ENCODE results near the gene HPDL.
A peak's percentile ranks its signal among the peaks of the same experiment; 100 is the strongest.
"Not testable (repeated sequence)": the region's sequence is repeated elsewhere in the genome, so short reads cannot be mapped to it uniquely, and the experiment has no call there.

Gene HPDL

DNA sequence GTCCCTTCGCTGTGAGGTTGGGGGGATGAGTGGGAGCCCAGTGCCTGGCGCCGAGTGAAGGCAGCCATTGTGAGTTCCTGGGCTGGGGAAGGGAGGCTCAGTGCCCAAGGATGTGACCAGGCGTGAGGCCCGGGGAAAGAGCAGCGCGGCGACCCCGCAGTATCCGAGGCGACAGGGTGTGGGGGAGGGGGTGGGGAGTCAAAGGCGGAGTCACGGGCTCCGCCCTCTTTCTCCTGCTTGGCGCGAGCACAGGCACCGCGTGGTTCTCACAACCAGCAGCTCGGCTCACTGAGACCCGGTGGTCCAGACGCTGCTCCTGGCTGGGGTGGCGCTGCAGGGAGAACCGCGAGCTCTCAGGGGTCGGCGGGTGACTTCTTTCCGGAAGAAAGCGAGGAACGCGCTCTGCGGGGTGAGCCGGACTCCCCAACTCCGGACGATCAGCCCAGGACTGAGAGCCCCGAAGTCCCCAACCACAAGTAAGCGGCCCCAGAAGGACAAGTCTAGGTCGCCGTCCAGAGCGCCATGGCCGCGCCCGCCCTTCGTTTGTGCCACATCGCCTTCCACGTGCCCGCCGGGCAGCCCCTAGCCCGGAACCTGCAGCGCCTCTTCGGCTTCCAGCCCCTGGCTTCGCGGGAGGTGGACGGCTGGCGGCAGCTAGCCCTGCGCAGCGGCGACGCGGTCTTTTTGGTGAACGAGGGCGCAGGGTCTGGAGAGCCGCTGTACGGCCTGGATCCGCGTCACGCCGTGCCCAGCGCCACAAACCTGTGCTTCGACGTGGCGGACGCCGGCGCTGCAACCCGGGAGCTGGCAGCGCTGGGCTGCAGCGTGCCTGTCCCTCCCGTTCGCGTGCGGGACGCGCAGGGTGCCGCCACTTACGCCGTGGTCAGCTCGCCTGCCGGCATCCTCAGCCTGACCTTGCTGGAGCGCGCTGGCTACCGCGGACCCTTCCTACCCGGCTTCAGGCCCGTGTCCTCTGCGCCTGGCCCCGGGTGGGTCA, at the start of gene HPDL:
Gene HPDL (plus strand): TSS at position 269 of the 997 bp plus-strand sequence. CDS start 254 bp downstream, at position 523.
- DNase-seq = peak; percentile 94

DNA sequence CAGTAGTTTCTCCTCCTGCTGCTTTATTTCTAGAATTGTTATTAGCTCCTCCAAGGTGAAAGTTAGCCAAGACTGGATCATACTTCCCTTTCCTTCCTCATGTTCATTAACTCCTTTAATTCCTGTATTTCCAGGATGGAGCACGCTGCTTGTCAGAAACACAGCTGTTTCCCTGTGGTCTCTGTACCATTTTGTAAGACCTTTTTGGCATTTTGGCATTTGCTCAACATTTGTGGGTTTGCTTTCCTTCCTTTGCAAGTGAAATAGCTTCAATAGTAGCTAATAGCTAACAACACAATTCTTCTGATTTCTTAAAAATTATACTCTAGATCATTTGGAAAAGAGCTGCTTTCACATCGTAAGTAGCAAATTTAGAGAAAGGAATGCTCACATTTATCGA, 44.3 kb upstream of the HPDL start:
- DNase-seq = no peak

DNA sequence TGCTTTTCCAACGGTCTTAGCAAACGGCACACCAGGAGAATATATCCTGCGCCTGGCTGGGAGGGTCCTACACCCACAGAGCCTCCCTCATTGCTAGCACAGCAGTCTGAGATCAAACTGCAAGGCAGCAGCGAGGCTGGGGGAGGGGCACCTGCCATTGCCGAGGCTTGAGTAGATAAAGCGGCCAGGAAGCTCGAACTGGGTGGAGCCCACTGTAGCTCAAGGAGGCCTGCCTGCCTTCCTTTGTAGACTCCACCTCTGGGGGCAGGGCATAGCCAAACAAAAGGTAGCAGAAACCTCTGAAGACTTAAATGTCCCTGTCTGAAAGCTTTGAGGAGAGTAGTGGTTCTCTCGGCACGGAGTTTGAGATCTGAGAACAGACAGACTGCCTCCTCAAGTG, 41.8 kb upstream of the HPDL start:
- DNase-seq = not testable (repeated sequence)

DNA sequence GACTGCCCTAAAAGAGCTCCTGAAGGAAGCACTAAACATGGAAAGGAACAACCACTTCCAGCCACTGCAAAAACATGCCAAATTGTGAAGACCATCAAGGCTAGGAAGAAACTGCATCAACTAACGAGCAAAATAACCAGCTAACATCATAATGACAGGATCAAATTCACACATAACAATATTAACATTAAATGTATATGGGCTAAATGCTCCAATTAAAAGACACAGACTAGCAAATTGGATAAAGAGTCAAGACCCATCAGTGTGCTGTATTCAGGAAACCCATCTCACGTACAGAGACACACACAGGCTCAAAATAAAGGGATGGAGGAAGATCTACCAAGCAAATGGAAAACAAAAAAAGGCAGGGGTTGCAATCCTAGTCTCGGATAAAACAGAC, 40.2 kb upstream of the HPDL start:
- DNase-seq = not testable (repeated sequence)

DNA sequence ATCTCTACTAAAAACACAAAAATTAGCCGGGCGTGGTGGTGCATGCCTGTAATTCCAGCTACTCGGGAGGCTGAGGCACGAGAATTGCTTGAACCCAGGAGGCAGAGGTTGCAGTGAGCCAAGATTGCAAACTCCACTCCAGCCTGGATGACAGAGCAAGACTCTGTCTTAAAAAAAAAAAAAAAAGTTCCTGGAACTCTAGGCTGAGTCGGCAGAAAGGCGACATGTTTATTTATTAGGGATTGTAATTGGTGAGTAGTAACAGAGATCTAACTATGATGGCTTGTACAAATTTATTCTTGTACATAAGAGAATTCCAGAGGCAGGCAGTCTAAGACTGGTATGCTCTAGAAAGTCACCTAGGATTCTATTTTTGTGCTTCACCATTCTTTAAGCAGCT, 35.7 kb upstream of the HPDL start:
- DNase-seq = not testable (repeated sequence)

DNA sequence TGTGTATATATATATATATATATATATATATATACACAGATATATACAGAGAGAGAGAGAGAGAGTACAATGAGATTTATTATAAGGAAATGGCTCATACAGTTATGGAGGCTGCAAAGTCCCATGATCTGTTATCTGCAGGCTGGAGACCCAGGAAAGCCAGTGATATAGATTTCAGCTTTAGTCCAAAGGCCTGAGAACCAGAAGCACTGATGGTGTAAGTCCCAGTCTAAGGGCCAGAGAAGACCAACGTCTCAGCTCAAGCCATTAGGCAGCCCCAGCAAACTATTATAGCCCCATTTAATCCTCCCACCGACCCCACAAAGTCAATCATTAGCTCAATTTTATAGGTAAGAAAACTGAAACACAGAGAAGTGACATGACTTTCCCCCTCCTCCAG, 35.0 kb upstream of the HPDL start:
- no peak for DNase-seq

DNA sequence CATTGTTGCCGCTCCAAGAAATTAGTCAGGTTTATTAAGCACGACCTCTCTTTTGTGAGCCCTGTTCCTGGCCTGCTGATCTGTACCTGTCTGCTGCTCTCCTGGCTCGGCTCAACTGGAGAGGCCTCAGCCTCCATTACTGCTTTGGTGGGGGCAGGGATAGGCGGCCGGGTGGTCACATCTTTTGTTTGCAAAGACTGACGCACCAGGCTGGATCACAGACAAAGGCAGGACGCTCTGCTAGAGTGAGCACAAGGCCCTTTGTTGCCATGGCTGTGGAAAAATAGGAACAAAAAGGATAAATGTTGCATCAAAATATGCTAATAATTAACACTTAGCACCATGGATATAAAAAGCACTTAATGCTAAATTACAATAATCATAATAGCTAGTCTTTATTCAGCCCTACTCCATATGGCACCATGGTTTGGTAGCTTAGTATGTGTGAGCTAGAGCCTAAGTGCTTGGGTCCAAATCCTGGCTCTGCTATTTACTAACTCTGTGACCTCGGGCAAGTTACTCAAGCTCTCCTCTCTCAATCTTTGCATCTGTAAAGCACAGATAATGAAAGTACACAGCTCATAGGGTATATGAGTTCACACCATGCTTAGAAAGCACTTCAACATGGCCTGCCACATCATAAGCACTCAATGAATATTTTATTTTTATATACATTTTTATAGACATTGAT, 28.9 kb upstream of the HPDL start:
- DNase-seq = peak; percentile 77

DNA sequence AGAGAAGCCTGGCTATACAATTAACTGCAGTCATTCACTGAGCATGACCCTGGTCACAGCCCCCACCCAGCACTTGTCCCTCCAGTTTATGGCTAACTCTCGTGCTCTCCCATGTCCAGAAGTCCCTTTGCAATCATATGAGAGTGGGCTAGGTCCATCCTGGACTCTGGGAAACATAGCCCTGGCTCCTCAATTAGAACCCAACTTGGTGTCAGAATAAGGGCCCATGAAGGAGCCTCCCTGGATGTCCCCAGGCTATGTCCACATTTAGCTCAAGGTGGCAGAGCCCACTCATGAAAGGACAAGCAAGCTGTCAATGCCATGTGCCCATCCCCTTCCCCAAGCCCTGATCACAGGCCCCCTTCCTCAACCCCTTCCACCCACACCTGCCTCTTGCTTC, 27.4 kb upstream of the HPDL start:
- no peak for DNase-seq

DNA sequence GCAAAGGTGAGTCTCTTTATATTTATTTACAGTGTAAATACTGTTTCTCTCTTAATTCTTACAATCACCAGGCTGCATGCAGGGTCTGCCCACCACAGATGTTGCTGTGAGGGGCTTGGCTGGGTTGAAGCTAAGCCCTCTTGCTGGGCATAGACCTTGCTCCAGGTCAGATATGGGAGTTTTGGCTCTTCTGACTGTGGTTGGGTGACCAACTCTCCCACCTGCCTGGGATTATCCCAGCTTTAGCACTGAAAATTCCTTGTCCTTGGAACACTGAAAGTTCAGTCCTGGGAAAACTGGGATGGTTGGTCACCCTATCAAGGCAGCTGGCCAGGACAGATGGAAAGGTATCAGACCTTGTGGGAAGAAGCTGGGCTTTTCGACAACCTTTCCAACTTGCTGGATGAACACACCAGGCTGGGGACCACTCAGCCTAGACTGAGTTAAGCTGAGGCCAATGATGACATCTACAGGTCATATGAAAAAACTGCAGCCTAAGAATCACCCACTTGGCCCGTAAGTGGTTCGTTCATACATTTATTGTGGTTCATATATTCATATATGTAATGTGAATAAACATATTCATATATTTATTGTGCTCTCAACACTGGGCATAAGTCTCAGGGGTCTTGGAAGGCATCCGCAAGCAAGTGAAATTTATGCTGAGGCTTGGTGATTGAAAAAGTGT, 26.6 kb upstream of the HPDL start:
- peak; percentile 90 for DNase-seq

DNA sequence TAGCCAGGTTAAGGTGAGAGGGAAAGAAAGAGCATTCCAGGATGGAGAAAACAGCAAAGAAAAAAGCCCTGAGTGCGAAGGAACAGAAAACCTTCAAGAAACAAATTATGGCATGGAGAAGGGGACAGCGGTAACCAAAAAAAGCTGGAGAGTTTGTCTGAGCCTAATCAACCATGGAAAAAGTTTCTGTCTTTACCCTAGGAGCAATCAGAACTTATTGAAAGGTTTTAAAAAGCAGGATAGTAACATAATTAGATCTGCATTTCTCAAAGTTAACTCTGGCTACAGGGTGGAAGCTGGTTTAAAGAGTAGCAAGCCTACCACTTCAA, 26.1 kb upstream of the HPDL start:
- DNase-seq = no peak

DNA sequence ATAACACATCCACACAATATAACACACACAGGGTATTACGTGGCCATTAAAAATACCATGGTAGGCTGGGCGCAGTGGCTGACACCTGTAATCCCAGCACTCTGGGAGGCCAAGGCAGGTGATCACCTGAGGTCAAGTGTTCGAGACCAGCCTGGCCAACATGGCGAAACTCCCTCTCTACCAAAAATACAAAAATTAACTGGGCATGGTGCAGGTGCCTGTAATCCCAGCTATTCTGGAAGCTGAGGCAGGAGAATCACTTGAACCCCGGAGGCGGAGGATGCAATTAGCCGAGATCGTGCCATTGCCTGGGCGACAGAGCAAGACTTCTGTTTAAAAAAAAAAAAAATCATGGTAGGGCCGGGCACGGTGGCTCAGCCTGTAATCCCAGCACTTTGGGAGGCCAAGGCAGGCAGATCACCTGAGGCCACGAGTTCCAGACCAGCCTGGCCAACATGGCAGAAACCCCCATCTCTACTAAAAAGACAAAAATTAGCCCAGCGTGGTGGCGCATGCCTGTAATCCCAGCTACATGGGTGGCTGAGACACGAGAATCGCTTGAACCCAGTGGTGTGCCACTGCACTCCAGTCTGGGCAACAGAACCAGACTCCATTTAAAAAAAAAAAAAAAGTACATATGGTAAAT, 24.1 kb upstream of the HPDL start:
- DNase-seq = no peak

DNA sequence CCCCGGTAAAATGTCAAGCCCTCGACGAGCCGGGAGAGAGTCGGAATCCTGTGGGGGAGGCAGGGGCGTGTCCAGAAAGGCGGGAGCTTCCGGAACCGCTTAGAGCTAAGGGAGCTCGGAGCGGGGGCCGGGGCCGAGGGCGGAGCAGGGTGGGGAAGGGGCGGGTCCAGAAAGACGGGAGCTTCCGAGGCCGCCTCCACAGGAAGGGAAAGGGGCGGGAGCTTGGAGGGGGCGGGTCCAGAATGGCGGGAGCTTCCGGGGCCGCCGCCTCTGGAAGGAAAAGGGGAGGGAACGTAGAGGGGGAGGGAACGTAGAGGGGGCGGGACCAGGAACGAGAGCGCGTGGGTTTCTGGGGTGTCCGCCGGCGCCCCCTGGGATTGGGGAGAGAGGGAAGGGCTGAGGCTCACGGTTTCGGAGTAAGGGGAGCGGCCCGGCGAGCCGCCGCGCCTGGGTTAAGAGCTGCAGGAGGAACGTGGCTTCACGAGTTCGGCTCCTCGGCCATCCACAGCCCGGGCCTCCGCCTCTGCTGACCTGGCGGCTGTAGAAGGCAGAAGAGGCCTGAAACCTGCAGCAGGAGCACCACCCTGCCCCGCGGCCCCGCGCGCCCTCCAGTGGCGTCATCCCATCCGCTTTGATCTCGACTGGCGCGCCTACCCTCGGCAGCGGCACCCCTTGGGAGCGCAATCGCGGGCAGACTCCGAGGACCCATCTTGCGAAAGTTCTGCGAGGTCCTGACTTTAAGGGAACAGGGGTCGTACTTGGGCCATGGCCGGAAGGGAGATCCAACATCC, 23.0 kb upstream of the HPDL start:
- DNase-seq = peak; percentile 98

DNA sequence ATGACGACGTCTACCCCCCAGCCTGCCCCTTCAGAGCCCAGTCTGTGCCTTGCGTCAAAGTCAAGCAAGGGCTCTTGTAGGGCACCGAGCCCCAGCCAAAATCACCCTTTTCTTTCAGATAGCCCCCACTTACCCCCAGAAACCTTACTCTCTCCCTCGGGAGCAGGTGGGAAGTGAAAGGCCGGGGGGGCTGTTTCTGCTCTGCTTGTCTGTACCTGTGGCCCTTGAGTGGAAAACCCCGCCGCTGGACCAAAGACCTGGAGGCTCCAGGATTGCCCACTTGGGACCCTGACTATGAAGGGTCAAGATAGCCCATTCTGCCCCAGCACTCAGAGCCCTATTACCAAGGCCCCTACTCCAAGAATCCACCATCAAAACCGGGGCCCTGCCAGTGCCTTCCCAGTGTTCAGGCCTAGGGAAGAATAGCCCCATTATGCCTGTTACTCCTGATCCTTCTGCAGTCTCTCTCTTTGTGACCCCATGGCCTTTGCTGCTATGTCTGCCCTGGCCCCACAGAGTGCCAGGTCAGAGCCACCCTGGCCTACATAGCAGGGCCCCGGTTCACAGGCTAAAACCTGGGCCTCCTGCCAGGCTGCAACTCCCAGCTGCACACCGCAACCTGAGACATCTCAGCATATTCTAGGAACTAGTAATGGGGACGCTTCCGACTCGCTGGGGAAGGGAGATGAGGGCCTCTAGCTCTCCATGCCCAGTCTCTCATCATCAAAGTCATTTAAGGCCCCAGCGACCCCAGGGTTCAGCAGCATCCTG, 22.2 kb upstream of the HPDL start:
- peak; percentile 26 for DNase-seq

DNA sequence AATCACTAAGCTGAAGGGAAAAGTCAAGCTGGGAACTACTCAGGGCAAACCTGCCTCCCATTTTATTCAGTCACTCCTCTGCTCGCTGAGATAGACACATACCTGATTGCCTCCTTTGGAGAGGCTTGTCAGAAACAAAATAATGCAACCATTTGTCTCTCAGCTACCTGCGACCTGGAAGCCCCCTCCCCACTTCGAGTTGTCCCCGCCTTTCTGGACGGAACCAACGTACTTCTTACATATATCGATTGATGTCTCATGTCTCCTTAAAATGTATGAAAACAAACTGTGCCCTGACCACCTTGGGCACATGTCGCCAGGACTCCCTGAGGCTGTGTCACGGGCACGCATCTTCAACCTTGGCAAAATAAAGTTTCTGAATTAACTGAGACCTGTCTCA, 21.5 kb upstream of the HPDL start:
- no peak for DNase-seq

DNA sequence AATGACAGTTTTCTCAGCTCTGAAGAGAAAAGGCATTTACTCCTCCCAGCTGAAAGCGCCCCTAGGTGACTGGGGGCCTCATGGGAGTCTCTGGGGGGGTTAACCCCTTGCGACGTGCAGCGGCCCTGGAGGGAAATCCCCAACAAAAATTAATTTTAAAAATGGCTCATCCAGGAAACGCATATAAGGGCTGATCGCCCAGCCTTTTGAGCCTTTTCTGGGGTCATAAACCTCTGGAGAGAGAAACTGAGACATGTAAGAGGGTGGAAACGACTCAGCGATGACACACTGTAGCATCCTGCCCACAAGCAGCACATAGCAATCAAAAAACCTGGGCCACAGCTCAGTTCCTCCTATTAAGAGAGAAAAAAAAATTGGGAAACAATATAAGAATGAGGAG, 20.4 kb upstream of the HPDL start:
- DNase-seq = no peak

DNA sequence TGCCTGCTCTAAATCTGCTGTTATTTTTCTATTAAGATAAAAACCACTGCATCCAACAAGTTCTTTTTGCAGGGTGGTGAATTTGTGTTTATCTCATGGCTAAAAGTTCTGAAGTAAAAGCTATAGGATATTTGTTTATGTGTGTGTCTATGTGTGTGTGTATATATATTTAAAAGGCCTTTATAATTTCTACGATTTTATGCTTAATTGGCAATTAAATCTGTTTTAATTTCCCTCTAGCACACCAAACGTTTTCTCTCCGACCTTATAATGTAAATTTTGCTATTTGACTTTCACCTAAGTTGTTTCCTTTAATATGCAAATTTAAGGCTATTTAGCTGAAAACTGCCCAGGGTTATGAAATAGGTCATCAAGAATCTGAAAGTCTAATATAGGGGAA, 19.8 kb upstream of the HPDL start:
- DNase-seq = no peak

DNA sequence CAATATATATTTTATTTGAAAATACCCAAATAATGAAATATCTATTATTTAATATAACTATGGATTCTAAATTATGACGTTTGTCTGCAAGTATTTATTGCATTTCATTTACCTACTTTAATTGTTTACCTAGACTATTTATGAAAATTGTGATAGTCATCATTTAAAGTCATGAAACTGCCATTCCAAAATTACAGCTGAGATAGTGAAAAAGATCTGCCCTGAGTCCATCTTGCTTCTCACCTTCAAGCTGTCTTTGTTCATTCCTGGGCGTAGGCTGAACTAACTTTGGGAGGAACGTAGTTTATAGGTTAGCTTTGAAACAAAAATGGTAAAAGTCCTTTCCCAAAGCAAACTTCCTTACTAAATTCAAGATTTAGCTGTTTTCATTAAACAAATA, 12.4 kb upstream of the HPDL start:
- DNase-seq = no peak

DNA sequence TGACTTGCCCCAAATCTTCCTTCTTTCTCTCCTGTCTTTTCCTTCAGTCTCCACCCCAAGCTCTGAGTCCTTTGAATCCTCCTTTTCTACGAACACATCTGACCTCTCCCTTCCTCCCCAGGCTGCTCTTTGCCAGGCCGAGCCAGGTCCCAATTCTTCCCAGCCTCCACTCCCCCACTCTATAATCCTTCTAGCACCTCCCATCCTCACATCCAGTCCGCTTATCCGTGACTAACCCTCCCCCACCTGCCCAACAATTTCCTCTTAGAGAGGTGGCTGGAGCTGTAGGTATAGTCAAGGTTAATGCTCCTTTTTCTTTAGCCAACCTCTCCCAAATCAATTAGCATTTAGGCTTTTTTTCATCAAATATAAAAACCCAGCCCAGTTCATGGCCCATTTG, 9.5 kb upstream of the HPDL start:
- no peak for DNase-seq

DNA sequence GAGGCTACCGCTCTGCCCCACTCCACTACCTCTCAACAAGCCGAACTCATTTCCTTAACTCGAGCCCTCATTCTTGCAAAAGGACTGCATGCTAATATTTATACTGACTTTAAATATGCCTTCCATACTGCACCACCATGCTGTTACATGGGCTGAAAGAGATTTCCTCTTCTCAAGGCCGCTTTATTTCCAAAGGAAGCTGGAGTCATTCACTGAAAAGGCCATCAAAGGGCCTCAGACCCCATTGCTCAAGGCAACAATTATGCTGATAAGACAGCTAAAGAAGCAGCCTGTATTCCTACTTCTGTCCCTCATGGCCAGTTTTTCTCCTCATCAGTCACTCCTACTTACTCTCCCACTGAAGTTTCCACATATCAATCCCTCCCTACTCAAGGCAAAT, 6.9 kb upstream of the HPDL start:
- DNase-seq = no peak

DNA sequence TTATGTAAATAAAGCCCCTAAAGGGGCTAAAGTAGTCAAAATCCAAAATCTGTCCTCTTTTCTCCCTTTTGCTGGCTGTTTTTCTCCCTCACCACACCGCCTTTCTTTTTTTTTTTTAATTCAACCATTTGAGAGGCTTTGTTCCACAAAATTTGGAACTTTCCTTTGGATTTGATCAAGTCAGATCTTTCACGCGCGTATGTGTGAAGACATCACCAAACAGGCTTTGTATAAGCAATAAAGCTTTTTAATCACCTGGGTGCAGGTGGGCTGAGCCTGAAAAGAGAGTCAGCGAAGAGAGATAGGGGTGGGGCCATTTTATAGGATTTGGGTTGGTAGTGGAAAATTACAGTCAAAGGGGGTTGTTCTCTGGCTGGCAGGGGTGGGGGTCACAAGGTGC, 5.3 kb upstream of the HPDL start:
- no peak for DNase-seq

DNA sequence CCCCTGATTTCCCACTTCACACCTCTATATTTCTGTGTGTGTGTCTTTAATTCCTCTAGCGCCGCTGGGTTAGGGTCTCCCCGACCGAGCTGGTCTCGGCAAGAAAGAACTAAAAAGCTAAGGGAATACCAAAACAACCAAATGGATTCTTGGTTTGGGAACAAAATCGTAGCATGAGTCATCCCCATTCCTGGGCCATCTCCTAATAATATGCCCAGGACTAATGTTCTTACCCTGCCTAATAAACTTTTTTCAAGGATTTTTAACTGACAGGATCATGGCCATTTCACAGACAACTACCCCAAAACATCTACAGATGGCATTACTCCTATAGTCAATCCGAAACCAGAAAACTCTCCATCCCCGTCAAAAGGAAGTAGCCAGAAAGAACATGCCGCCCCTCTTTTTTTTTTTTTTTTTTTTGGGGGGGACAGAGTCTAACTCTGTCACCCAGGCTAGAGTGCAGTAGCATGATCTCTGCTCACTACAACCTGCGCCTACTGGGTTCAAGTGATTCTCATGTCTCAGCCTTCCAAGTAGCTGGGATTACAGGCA, 4.1 kb upstream of the HPDL start:
- DNase-seq = no peak
